Spleen (tissue), 7 donors: ENCODE measurements around the gene ASIC4.

Experiments
- POLR2A ChIP-seq, 3 donors: fragments of 450-650 bp; IDR thresholded peaks; one replicate each; pipeline ENCODE4 v1.5.1; 2017; ENCODE audit warnings: antibody characterized with exemption in 3 of 3, mild to moderate bottlenecking in 1 of 3
- POLR2AphosphoS5 ChIP-seq, 3 donors: sonication (generic); formaldehyde crosslinking; IDR thresholded peaks; one replicate each; pipeline ENCODE4 v1.5.1; 2017; ENCODE audit warnings: antibody characterized with exemption in 3 of 3
- TF ChIP-seq, protein P1 (sequence below), 11 experiments: fragments of 200-600 bp in 7 of 11; fragments of 450-650 bp in 4 of 11; sonication (generic) in 4 of 11; IDR thresholded peaks in 8 of 11; conservative IDR thresholded peaks in 3 of 11; 1 replicate in 7 of 11; 2 replicates in 4 of 11; pipeline versions ENCODE4 v1.4.0 to v1.8.0; 2016 to 2021; ENCODE audit warnings: antibody characterized with exemption in 11 of 11, inconsistent platforms in 4 of 11, mild to moderate bottlenecking in 1 of 11
- donor health status: DM: no; HTN: no; CAD: no; lungs with moderate emphysema.
- donor health status: DM: no; HTN: no; CAD: no.
- donor health status: DM: no; HTN: no; CAD: no.

DNA sequence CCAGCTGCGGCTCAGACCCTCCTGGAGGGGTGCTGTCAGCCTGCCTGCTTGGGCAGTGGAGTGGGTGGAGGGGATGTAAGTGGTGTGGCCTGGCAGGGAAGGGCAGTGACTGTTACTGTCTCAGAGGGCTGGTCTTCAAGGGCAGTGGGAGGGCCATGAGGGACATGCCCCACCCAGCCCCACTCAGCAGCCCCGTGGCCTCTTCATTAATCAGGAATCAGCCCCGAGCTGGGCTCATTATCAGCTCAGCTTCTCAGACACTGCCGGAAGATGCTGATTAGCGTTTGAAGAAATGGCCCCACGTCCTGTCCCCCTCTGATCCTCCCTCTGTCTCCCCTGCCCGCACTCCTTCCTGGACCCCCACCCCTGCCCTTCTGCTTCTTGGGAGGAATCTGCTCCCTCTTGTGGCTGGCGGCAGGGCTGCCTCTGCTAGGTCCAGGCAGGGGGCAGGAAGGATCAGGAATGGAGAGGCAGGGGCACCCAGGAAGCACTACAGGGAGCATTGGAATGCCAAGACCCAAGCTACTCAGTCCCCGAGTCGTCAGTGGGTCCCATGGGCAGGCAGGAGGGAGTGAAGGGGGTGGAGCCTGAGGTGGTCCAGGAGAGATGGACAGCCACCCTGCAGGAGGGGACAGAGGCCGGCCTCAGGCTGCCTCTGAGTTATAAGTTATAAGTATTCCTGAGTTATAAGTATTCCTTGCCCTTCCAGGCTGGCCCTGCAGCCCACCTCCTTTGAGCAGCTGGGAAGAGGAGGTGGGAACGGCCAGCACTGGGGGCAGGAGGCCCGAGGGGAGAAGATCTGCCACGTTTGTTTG lies 7.0 kb downstream of the ASIC4 start:
- no peak for TF ChIP-seq POLR2A (IDR thresholded peaks at IDR 0.05)
- TF ChIP-seq, protein P1, sequence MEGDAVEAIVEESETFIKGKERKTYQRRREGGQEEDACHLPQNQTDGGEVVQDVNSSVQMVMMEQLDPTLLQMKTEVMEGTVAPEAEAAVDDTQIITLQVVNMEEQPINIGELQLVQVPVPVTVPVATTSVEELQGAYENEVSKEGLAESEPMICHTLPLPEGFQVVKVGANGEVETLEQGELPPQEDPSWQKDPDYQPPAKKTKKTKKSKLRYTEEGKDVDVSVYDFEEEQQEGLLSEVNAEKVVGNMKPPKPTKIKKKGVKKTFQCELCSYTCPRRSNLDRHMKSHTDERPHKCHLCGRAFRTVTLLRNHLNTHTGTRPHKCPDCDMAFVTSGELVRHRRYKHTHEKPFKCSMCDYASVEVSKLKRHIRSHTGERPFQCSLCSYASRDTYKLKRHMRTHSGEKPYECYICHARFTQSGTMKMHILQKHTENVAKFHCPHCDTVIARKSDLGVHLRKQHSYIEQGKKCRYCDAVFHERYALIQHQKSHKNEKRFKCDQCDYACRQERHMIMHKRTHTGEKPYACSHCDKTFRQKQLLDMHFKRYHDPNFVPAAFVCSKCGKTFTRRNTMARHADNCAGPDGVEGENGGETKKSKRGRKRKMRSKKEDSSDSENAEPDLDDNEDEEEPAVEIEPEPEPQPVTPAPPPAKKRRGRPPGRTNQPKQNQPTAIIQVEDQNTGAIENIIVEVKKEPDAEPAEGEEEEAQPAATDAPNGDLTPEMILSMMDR (IDR thresholded peaks at IDR 0.05 in 8 of 11, conservative IDR thresholded peaks at IDR 0.05 in 3 of 11) = peak in 7 of 11 experiments; percentile 9 to 42 (median 25)
- no peak for TF ChIP-seq POLR2AphosphoS5 (IDR thresholded peaks at IDR 0.05)
